Measurements from ENCODE around the gene EXOC6B. TPM values are rescaled to one million over a fixed set of nuclear protein-coding genes. Genes with fewer than 3 reads are reported as not detected.

EXOC6B gene
- total and polyA plus RNA-seq, 2 of the 8 experiments (the other 6 are each of a cell fraction or from before 2014, with no cell fraction given), result 13.5 to 33.0 TPM

- no peak overlapping the region for H2BK20ac ChIP-seq (ENCODE audit: low read length)
- no peak overlapping the region for H2BK120ac ChIP-seq (replicated peaks; ENCODE audit: low read depth, low read length)
- no peaks in the 10 kb centered on the region for H3K79me1 ChIP-seq (ENCODE audit: low read depth, low read length)
- H3K4ac ChIP-seq (replicated peaks; ENCODE audit: insufficient read length, low read depth, low read length), result no peak overlapping the region
- H3K4me3 ChIP-seq (ENCODE audit: extremely low read depth in 1 of 4, insufficient read depth in 2 of 4, low read depth in 3 of 4, low read length in 4 of 4), result no peak overlapping the region
- H3K18ac ChIP-seq (ENCODE audit: extremely low read depth, low read length), result no peak overlapping the region
- H3K27me3 ChIP-seq (replicated peaks in 1 of 4; ENCODE audit: control insufficient read depth in 3 of 4, extremely low read depth in 1 of 4, insufficient read depth in 3 of 4, low read length in 3 of 4), result peaks cover 3 to 20% (median 17%) of the 10 kb centered on the region in 4 experiments
- FAIRE-seq, result no peak
- no peak overlapping the region for H3K9ac ChIP-seq (replicated peaks in 1 of 4; ENCODE audit: extremely low read depth in 1 of 4, low read depth in 3 of 4, low read length in 3 of 4)
- no peak overlapping the region for H4K8ac ChIP-seq (ENCODE audit: extremely low read depth, insufficient read depth, low read length)
- H3K36me3 ChIP-seq (ENCODE audit: control insufficient read depth in 2 of 4, insufficient read depth in 4 of 4, low read length in 3 of 4), result no peaks in the 10 kb centered on the region
- H4K20me1 ChIP-seq (replicated peaks in 1 of 2; ENCODE audit: control insufficient read depth in 1 of 2, insufficient read depth in 2 of 2, low read length in 2 of 2), result peaks cover 0 to under 1% of the 10 kb centered on the region in 2 experiments
- ChIA-PET POLR2A (ENCODE audit: partially characterized antibody) (no interaction called here), CTCF (ENCODE audit: partially characterized antibody) (interaction anchor here (1.0 to 9.5 kb wide), 8 partner anchors 8 to 248 kb away, joined by 3 to 70 read pairs (median 8); no protein-coding TSS in a partner anchor)
- H4K5ac ChIP-seq (ENCODE audit: insufficient read length, low read depth, low read length), result no peak overlapping the region
- H3K4me2 ChIP-seq (ENCODE audit: insufficient read depth in 1 of 2, low read depth in 2 of 2, low read length in 2 of 2), result no peak overlapping the region
- no peaks in the 10 kb centered on the region for H3K79me2 ChIP-seq (ENCODE audit: control insufficient read depth in 1 of 2, insufficient read depth in 2 of 2, low read length in 2 of 2)
- H3K23ac ChIP-seq (ENCODE audit: insufficient read length), result no peak overlapping the region
- no peaks in the 10 kb centered on the region for H3K9me3 ChIP-seq (ENCODE audit: insufficient read depth in 2 of 2, low read depth in 1 of 2, low read length in 1 of 2)
- no peak overlapping the region for H2BK15ac ChIP-seq (ENCODE audit: low read length)
- TF ChIP-seq SP4 (IDR thresholded peaks at IDR 0.05; ENCODE audit: low read length) (no peak), USF2 (IDR thresholded peaks at IDR 0.05; ENCODE audit: low read length) (no peak), CBX5 (IDR thresholded peaks at IDR 0.05; ENCODE audit: low read depth, low read length) (no peak), POU5F1 (IDR thresholded peaks at IDR 0.05; ENCODE audit: low read depth, low read length) (no peak), CHD2 (IDR thresholded peaks at IDR 0.05; ENCODE audit: low read length) (no peak), POLR2A (IDR thresholded peaks at IDR 0.05; ENCODE audit: control extremely low read depth in 1 of 2, low read depth in 2 of 2, low read length in 2 of 2) (no peak), TCF12 (IDR thresholded peaks at IDR 0.05; ENCODE audit: low read depth, low read length) (no peak), JUND (IDR thresholded peaks at IDR 0.05; ENCODE audit: low read length) (no peak), FOSL1 (IDR thresholded peaks at IDR 0.05; ENCODE audit: insufficient read depth, low read depth, low read length) (no peak), BCL11A (IDR thresholded peaks at IDR 0.05; ENCODE audit: low read depth in 2 of 2, low read length in 2 of 2) (no peak), HDAC2 (IDR thresholded peaks at IDR 0.05; ENCODE audit: borderline replicate concordance in 1 of 2, low read depth in 2 of 2, low read length in 2 of 2) (no peak), GABPA (IDR thresholded peaks at IDR 0.05; ENCODE audit: borderline replicate concordance, insufficient read depth, low read length) (no peak)
- DNase-seq (ENCODE audit: low read depth in 1 of 2, low spot score in 2 of 2), result no peak
- H3K14ac ChIP-seq (ENCODE audit: insufficient read length), result no peak overlapping the region
- H3K27ac ChIP-seq (ENCODE audit: low read depth, low read length), result no peak overlapping the region
- H3K56ac ChIP-seq (replicated peaks; ENCODE audit: insufficient read length, low read depth, low read length), result no peak overlapping the region
- no peak overlapping the region for H2AFZ ChIP-seq (ENCODE audit: low read length)
- no peaks in the 10 kb centered on the region for H3K23me2 ChIP-seq (ENCODE audit: low read depth, low read length)
- no peak overlapping the region for H2BK5ac ChIP-seq (ENCODE audit: low read depth, low read length)
- H3K4me1 ChIP-seq (replicated peaks in 1 of 4; ENCODE audit: control insufficient read depth in 3 of 4, insufficient read depth in 4 of 4, low read length in 3 of 4), result peaks cover 0 to 8% (median 4%) of the 10 kb centered on the region in 4 experiments; a peak in 4 of 7 replicates
- H2BK12ac ChIP-seq (ENCODE audit: low read depth, low read length), result no peak overlapping the region
- no peak overlapping the region for H4K91ac ChIP-seq (replicated peaks; ENCODE audit: insufficient read length, low read length)
- H2AK5ac ChIP-seq (ENCODE audit: low read depth, low read length), result no peak overlapping the region
- 74% methylated on average over 9 of the region's 10 CpGs; no CpG with 5 or more reads in 1 of the 2 experiments for WGBS, 2 experiments (ENCODE audit: extremely low coverage in 1 of 2, insufficient coverage in 1 of 2, insufficient read length in 1 of 2, insufficient replicate concordance in 2 of 2, low coverage in 1 of 2, low lambda C conversion rate in 2 of 2, missing lambda C conversion rate in 1 of 2)
These were observed 689.5 kb downstream of the EXOC6B start for GRCh38 chr2:72136331-72136730.
